ENCODE data around the gene PRDM4. TPM values are rescaled to one million over a fixed set of nuclear protein-coding genes. Genes with fewer than 3 reads are reported as not detected.

The PRDM4 gene
- total RNA-seq, 1 experiment from 2014 or later: 28.9 TPM

- peak within 1 kb of the TSS; percentile 92 for H3K27ac ChIP-seq (ENCODE audit: low read length)
- TSS peak; percentile 68 for BruUV-seq (replicated peaks)
- CTCF ChIA-PET: interaction anchor here (0.7 kb wide), 1 partner anchor 787 kb away, joined by 3 read pairs; no protein-coding TSS in a partner anchor
- H3K4me3 ChIP-seq (ENCODE audit: low read depth in 2 of 2, low read length in 2 of 2): peak within 1 kb of the TSS; percentile 81 to 99
- ATAC-seq: peak; percentile 97
- no peaks in the 10 kb centered on the region for H3K9me3 ChIP-seq (ENCODE audit: control insufficient read depth, insufficient read depth, low read depth, low read length)
- no peaks in the 10 kb centered on the region for H3K27me3 ChIP-seq (ENCODE audit: control insufficient read depth, insufficient read depth, low read length)
- intact Hi-C loops (cut with micrococcal nuclease; ENCODE audit: unreplicated experiment) (no loop called here), in situ Hi-C loops (cut with HindIII; ENCODE audit: low pct_unique_long_range_greater_than_20kb, low sequenced_read_pairs) (no loop called here)
- peak; percentile 69 for DNase-seq (ENCODE audit: low read depth, low spot score)
- peaks cover 19% of the 10 kb centered on the region for H3K36me3 ChIP-seq (ENCODE audit: control insufficient read depth, insufficient read depth, low read length)
- POLR2A ChIA-PET: interaction anchor here (0.6 to 1.0 kb wide), 2 partner anchors 10 to 1021 kb away, joined by 7 to 10 read pairs; no protein-coding TSS in a partner anchor
- TF ChIP-seq CTCF (IDR thresholded peaks at IDR 0.05) (no peak), TCF7L2 (IDR thresholded peaks at IDR 0.05; ENCODE audit: low read depth, low read length) (no peak; the same call in 1 of the 2 replicates), POLR2AphosphoS5 (IDR thresholded peaks at IDR 0.05; ENCODE audit: low read depth, low read length) (peak; percentile 89), REST (IDR thresholded peaks at IDR 0.05; ENCODE audit: insufficient read depth in 1 of 2, low read depth in 2 of 2, low read length in 1 of 2) (peak in 1 of 2 experiments; percentile 16; a peak in 1 of 4 replicates), SIN3A (IDR thresholded peaks at IDR 0.05; ENCODE audit: borderline replicate concordance, insufficient read depth, low read depth, low read length) (no peak)
- H3K4me1 ChIP-seq (ENCODE audit: control insufficient read depth, insufficient read depth, low read length): peaks cover 6% of the 10 kb centered on the region; the same call in 1 of the 2 replicates
These were observed 75.3 kb downstream of the PRDM4 start, which contains the start of gene PWP1 for GRCh38 chr12:107685360-107686248. Gene PWP1 (plus strand): TSS chr12:107685799. CDS start chr12:107685900, 101 bp downstream.

GRCh38 chr12:107684990-107685359 is 76.0 kb downstream of the PRDM4 start:
- peak overlapping the region; percentile 92 for H3K27ac ChIP-seq (ENCODE audit: low read length)
- TF ChIP-seq REST (IDR thresholded peaks at IDR 0.05; ENCODE audit: insufficient read depth in 1 of 2, low read depth in 2 of 2, low read length in 1 of 2): no peak
- no peak for TF ChIP-seq SIN3A (IDR thresholded peaks at IDR 0.05; ENCODE audit: borderline replicate concordance, insufficient read depth, low read depth, low read length)
- TF ChIP-seq POLR2AphosphoS5 (IDR thresholded peaks at IDR 0.05; ENCODE audit: low read depth, low read length): no peak
- no peak for TF ChIP-seq CTCF (IDR thresholded peaks at IDR 0.05)
- TF ChIP-seq TCF7L2 (IDR thresholded peaks at IDR 0.05; ENCODE audit: low read depth, low read length): no peak
- intact Hi-C loops (cut with micrococcal nuclease; ENCODE audit: unreplicated experiment) (no loop called here), in situ Hi-C loops (cut with HindIII; ENCODE audit: low pct_unique_long_range_greater_than_20kb, low sequenced_read_pairs) (no loop called here)
- peaks cover 16% of the 10 kb centered on the region for H3K36me3 ChIP-seq (ENCODE audit: control insufficient read depth, insufficient read depth, low read length)
- no peak for DNase-seq (ENCODE audit: low read depth, low spot score)
- ChIA-PET CTCF (interaction anchor here (0.7 kb wide), 1 partner anchor 788 kb away, joined by 3 read pairs; no protein-coding TSS in a partner anchor), POLR2A (interaction anchor here (1.0 kb wide), 1 partner anchor 9 kb away, joined by 10 read pairs; no protein-coding TSS in a partner anchor)
- peaks cover 6% of the 10 kb centered on the region; the same call in 1 of the 2 replicates for H3K4me1 ChIP-seq (ENCODE audit: control insufficient read depth, insufficient read depth, low read length)
- no peaks in the 10 kb centered on the region for H3K27me3 ChIP-seq (ENCODE audit: control insufficient read depth, insufficient read depth, low read length)
- no peaks in the 10 kb centered on the region for H3K9me3 ChIP-seq (ENCODE audit: control insufficient read depth, insufficient read depth, low read depth, low read length)
- H3K4me3 ChIP-seq (ENCODE audit: low read depth in 2 of 2, low read length in 2 of 2): peak overlapping the region; percentile 81 to 99
- TSS peak; percentile 99 for BruUV-seq (replicated peaks)
- ATAC-seq: no peak
